GM21528 (cell line): ENCODE measurements around the gene SLC38A3.
"Not testable (repeated sequence)": the region's sequence is repeated elsewhere in the genome, so short reads cannot be mapped to it uniquely, and the experiment has no call there.

Experiments
- ATAC-seq: cut with Tn5 transposase; IDR thresholded peaks from one replicate; pipeline ENCODE4 v1.9.1; 2021; ENCODE audit warnings: mild to moderate bottlenecking, moderate library complexity; ENCODE audit not compliant: unreplicated experiment, low FRiP score

Gene SLC38A3

GRCh38 chr3:50208677-50209344 is 3.7 kb downstream of the SLC38A3 start:
- ATAC-seq = no peak

- no peak for ATAC-seq
Observed at GRCh38 chr3:50210176-50210509, 5.1 kb downstream of the SLC38A3 start.

GRCh38 chr3:50210510-50211367 is 5.7 kb downstream of the SLC38A3 start:
- ATAC-seq = no peak

GRCh38 chr3:50211368-50211717 is 6.3 kb downstream of the SLC38A3 start:
- ATAC-seq = not testable (repeated sequence)

- no peak for ATAC-seq
Observed at GRCh38 chr3:50211930-50212329, 6.9 kb downstream of the SLC38A3 start.

GRCh38 chr3:50212502-50212901 is 7.4 kb downstream of the SLC38A3 start:
- ATAC-seq = no peak

- ATAC-seq = no peak
Observed at GRCh38 chr3:50212971-50213370, 7.9 kb downstream of the SLC38A3 start.

- no peak for ATAC-seq
Observed at GRCh38 chr3:50213373-50213772, 8.3 kb downstream of the SLC38A3 start.

- no peak for ATAC-seq
Observed at GRCh38 chr3:50214824-50215223, 9.8 kb downstream of the SLC38A3 start.

- no peak for ATAC-seq
Observed at GRCh38 chr3:50215529-50215928, 10.5 kb downstream of the SLC38A3 start.

GRCh38 chr3:50217681-50218080 is 12.6 kb downstream of the SLC38A3 start:
- ATAC-seq = no peak

GRCh38 chr3:50218448-50218847 is 13.4 kb downstream of the SLC38A3 start:
- ATAC-seq = no peak

- no peak for ATAC-seq
Observed at GRCh38 chr3:50219285-50219684, 14.2 kb downstream of the SLC38A3 start.

GRCh38 chr3:50220109-50220508 is 15.0 kb downstream of the SLC38A3 start:
- no peak for ATAC-seq

- no peak for ATAC-seq
Observed at GRCh38 chr3:50221051-50221410, 16.0 kb downstream of the SLC38A3 start.

GRCh38 chr3:50221411-50222168 is 16.5 kb downstream of the SLC38A3 start:
- ATAC-seq = no peak

GRCh38 chr3:50222169-50222528 is 17.1 kb downstream of the SLC38A3 start:
- no peak for ATAC-seq

- no peak for ATAC-seq
Observed at GRCh38 chr3:50224639-50225038, 19.6 kb downstream of the SLC38A3 start.

- ATAC-seq = peak; percentile 18
Observed at GRCh38 chr3:50226888-50227389, 21.9 kb downstream of the SLC38A3 start.

- peak; percentile 78 for ATAC-seq
Observed at GRCh38 chr3:50227390-50228183, 22.5 kb downstream of the SLC38A3 start.
